Neural crest cell (in vitro differentiated cells): ENCODE measurements around the gene NEU2. TPM values are rescaled to one million over a fixed set of nuclear protein-coding genes. Genes with fewer than 3 reads are reported as not detected.
"Not testable (repeated sequence)": the region's sequence is repeated elsewhere in the genome, so short reads cannot be mapped to it uniquely, and the experiment has no call there.

Experiments used
- DNase-seq: peaks from one replicate; pipeline ENCODE4 v3.0.0; 2021; ENCODE audit warnings: low read depth, mixed read lengths, low spot score
- H3K27ac Mint-ChIP-seq: one replicate; pipeline ENCODE4 v1.8.0; 2021; ENCODE audit warnings: mild to moderate bottlenecking, mixed read lengths; ENCODE audit not compliant: unreplicated experiment
- H3K27me3 Mint-ChIP-seq: 2 replicates; pipeline ENCODE4 v1.8.0; 2021; ENCODE audit warnings: low read depth, mild to moderate bottlenecking, mixed read lengths
- H3K36me3 Mint-ChIP-seq: 2 replicates; pipeline ENCODE4 v1.8.0; 2021; ENCODE audit warnings: low read depth, mild to moderate bottlenecking, mixed read lengths
- H3K4me1 Mint-ChIP-seq: 2 replicates; pipeline ENCODE4 v1.8.0; 2021; ENCODE audit warnings: mixed read lengths
- H3K4me3 Mint-ChIP-seq: one replicate; pipeline ENCODE4 v1.8.0; 2021; ENCODE audit warnings: mild to moderate bottlenecking, mixed read lengths
- H3K9me3 Mint-ChIP-seq: 2 replicates; pipeline ENCODE4 v1.8.0; 2021; ENCODE audit warnings: mixed read lengths
- CTCF ChIP-seq: fragments of 200-600 bp; sonication (generic); conservative IDR thresholded peaks from 2 replicates; pipeline ENCODE4 v1.5.0; 2021; ENCODE audit warnings: antibody characterized with exemption, mild to moderate bottlenecking
- total RNA-seq: library from RNA; stranded (reverse); gene quantifications from 2 replicates; pipeline ENCODE4 v1.2.1, GENCODE V29; 2021

Gene NEU2
- total RNA-seq, 1 donor from 2014 or later: not detected

GRCh38 chr2:233064530-233065199 lies 32.2 kb downstream of the NEU2 start:
- Mint-ChIP-seq H3K27ac (no peak overlapping the region), H3K27me3 (peaks cover 8% of the 10 kb centered on the region), H3K4me1 (peaks cover 24% of the 10 kb centered on the region), H3K36me3 (no peaks in the 10 kb centered on the region), H3K9me3 (no peaks in the 10 kb centered on the region), H3K4me3 (no peak overlapping the region)
- no peak for DNase-seq
- TF ChIP-seq CTCF: no peak

- H3K4me1 Mint-ChIP-seq: peaks cover 24% of the 10 kb centered on the region
- not testable (repeated sequence) for H3K36me3 Mint-ChIP-seq, DNase-seq, H3K9me3 Mint-ChIP-seq, H3K27ac Mint-ChIP-seq, H3K4me3 Mint-ChIP-seq, H3K27me3 Mint-ChIP-seq
Observed at GRCh38 chr2:233065200-233065589, 32.7 kb downstream of the NEU2 start.

- no peak for DNase-seq
- H3K9me3 Mint-ChIP-seq: no peaks in the 10 kb centered on the region
- peaks cover 8% of the 10 kb centered on the region for H3K27me3 Mint-ChIP-seq
- H3K36me3 Mint-ChIP-seq: no peaks in the 10 kb centered on the region
- no peak overlapping the region for H3K4me3 Mint-ChIP-seq
- no peak for TF ChIP-seq CTCF
- H3K4me1 Mint-ChIP-seq: peaks cover 18% of the 10 kb centered on the region
- no peak overlapping the region for H3K27ac Mint-ChIP-seq
Observed at GRCh38 chr2:233065954-233066470, 33.5 kb downstream of the NEU2 start.

- H3K36me3 Mint-ChIP-seq: peaks cover 2% of the 10 kb centered on the region
- TF ChIP-seq CTCF: no peak
- H3K9me3 Mint-ChIP-seq: peaks cover 4% of the 10 kb centered on the region
- H3K27ac Mint-ChIP-seq: no peak overlapping the region
- peaks cover 10% of the 10 kb centered on the region for H3K27me3 Mint-ChIP-seq
- H3K4me1 Mint-ChIP-seq: no peaks in the 10 kb centered on the region
- no peak for DNase-seq
- H3K4me3 Mint-ChIP-seq: no peak overlapping the region
Observed at GRCh38 chr2:233068762-233069418, 36.4 kb downstream of the NEU2 start.

GRCh38 chr2:233072838-233073237 lies 40.4 kb downstream of the NEU2 start:
- Mint-ChIP-seq H3K4me3 (no peak overlapping the region), H3K9me3 (peaks cover 4% of the 10 kb centered on the region), H3K4me1 (no peaks in the 10 kb centered on the region), H3K27ac (no peak overlapping the region), H3K36me3 (peaks cover 2% of the 10 kb centered on the region), H3K27me3 (peaks cover 10% of the 10 kb centered on the region)
- no peak for DNase-seq
- no peak for TF ChIP-seq CTCF

GRCh38 chr2:233074106-233074505 lies 41.6 kb downstream of the NEU2 start:
- no peaks in the 10 kb centered on the region for H3K4me1 Mint-ChIP-seq
- peaks cover 4% of the 10 kb centered on the region for H3K9me3 Mint-ChIP-seq
- H3K27ac Mint-ChIP-seq: no peak overlapping the region
- TF ChIP-seq CTCF: no peak
- peaks cover 4% of the 10 kb centered on the region for H3K27me3 Mint-ChIP-seq
- no peak overlapping the region for H3K4me3 Mint-ChIP-seq
- DNase-seq: no peak
- H3K36me3 Mint-ChIP-seq: peaks cover 2% of the 10 kb centered on the region
